Endothelial cell of umbilical vein (primary cell): Measurements from ENCODE around the gene HSPA6. TPM values are rescaled to one million over a fixed set of nuclear protein-coding genes. Genes with fewer than 3 reads are reported as not detected.
"Not testable (repeated sequence)": the region's sequence is repeated elsewhere in the genome, so short reads cannot be mapped to it uniquely, and the experiment has no call there.

Experiments used
- BruUV-seq: library from RNA; stranded (reverse); fragments of 400-500 nt; replicated peaks from 2 replicates; lab custom pipeline; 2021; lab: Mats Ljungman, UMichigan
- CTCF ChIA-PET: fragments of 300-600, 350-600 bp; sonication (Branson Sonifier 250); formaldehyde crosslinking; loops from one replicate; lab custom pipeline; 2021; ENCODE audit warnings: antibody characterized with exemption, inconsistent platforms; lab: Charles Lee
- POLR2A ChIA-PET: fragments of 300-600, 350-600 bp; sonication (Branson Sonifier 250); formaldehyde crosslinking; loops from one replicate; lab custom pipeline; 2021; ENCODE audit warnings: antibody characterized with exemption, inconsistent platforms; lab: Charles Lee
- DNase-seq: peaks from one replicate; pipeline ENCODE4 v3.0.0-alpha.2; 2011; ENCODE audit warnings: low read depth, low spot score
- FAIRE-seq: peaks from 2 replicates; lab custom pipeline; 2011; peaks lifted over from hg19 to GRCh38; lab: Jason Lieb, UNC
- H2AFZ ChIP-seq: 2 replicates; pipeline ENCODE4 v1.6.0; 2012; ENCODE audit warnings: low read depth, low read length, control low read depth, inconsistent platforms
- H3K27ac ChIP-seq: 2 replicates; pipeline ENCODE4 v1.5.1; 2011; ENCODE audit warnings: low read depth, mild to moderate bottlenecking, control low read depth, low read length, moderate library complexity; ENCODE audit not compliant: insufficient read depth
- H3K27me3 ChIP-seq, 2 experiments: 2 replicates each; pipeline versions ENCODE4 v1.6.0 to v1.6.1; 2011; ENCODE audit warnings: low read length in 2 of 2, mixed read lengths in 1 of 2; ENCODE audit not compliant: control insufficient read depth in 2 of 2, insufficient read depth in 2 of 2
- H3K36me3 ChIP-seq, 2 experiments: 2 replicates in 1 of 2; 3 replicates in 1 of 2; pipeline ENCODE4 v1.5.1; 2011; ENCODE audit warnings: low read length in 2 of 2, mild to moderate bottlenecking in 1 of 2, moderate library complexity in 1 of 2; ENCODE audit not compliant: control insufficient read depth in 2 of 2, insufficient read depth in 2 of 2; ENCODE audit errors: extremely low read depth in 1 of 2
- H3K4me1 ChIP-seq: 3 replicates; pipeline ENCODE4 v1.5.1; 2011; ENCODE audit warnings: mild to moderate bottlenecking, low read length; ENCODE audit not compliant: control insufficient read depth, insufficient read depth; ENCODE audit errors: extremely low read depth
- H3K4me2 ChIP-seq: 2 replicates; pipeline ENCODE4 v1.6.1; 2011; ENCODE audit warnings: low read length, control low read depth, mixed read lengths; ENCODE audit not compliant: insufficient read depth
- H3K4me3 ChIP-seq, 3 experiments: fragments of 200-600 bp in 1 of 3; sonication (generic), shearing (Covaris generic) in 1 of 3; replicated peaks in 1 of 3; 2 replicates each; pipeline ENCODE4 v1.5.1; 2011 to 2016; ENCODE audit warnings: control low read depth in 3 of 3, low read length in 3 of 3, mild to moderate bottlenecking in 2 of 3, inconsistent platforms in 1 of 3, low read depth in 1 of 3, moderate library complexity in 1 of 3; ENCODE audit not compliant: insufficient read depth in 1 of 3
- H3K79me2 ChIP-seq: 2 replicates; pipeline ENCODE4 v1.6.0; 2012; ENCODE audit warnings: low read length, inconsistent platforms; ENCODE audit not compliant: control insufficient read depth, insufficient read depth
- H3K9ac ChIP-seq: replicated peaks from 2 replicates; pipeline ENCODE3; 2011; ENCODE audit warnings: low read length, control low read depth; ENCODE audit not compliant: insufficient read depth; ENCODE audit errors: extremely low read depth
- H3K9me1 ChIP-seq: replicated peaks from 3 replicates; pipeline ENCODE4 v1.6.0; 2011; ENCODE audit warnings: mild to moderate bottlenecking, low read length; ENCODE audit not compliant: control insufficient read depth, insufficient read depth; ENCODE audit errors: extremely low read depth
- H3K9me3 ChIP-seq: replicated peaks from 2 replicates; pipeline ENCODE4 v1.5.1; 2012; ENCODE audit warnings: low read length, inconsistent platforms; ENCODE audit not compliant: control insufficient read depth, insufficient read depth
- H4K20me1 ChIP-seq: replicated peaks from 2 replicates; pipeline ENCODE3; 2011; ENCODE audit warnings: mild to moderate bottlenecking, low read length; ENCODE audit not compliant: control insufficient read depth, insufficient read depth; ENCODE audit errors: extremely low read depth
- CTCF ChIP-seq, 2 donors: IDR thresholded peaks; 1 replicate in 1 of 2; 2 replicates in 1 of 2; pipeline ENCODE4 v1.5.1; 2011; ENCODE audit warnings: low read length in 2 of 2, mild to moderate bottlenecking in 2 of 2, moderate library complexity in 2 of 2, control low read depth in 1 of 2, inconsistent platforms in 1 of 2, low read depth in 1 of 2; ENCODE audit not compliant: insufficient read depth in 1 of 2; ENCODE audit errors: extremely low read depth in 1 of 2
- FOS ChIP-seq: IDR thresholded peaks from 2 replicates; pipeline ENCODE4 v1.6.1; 2011; ENCODE audit warnings: mild to moderate bottlenecking, low read length, moderate library complexity, borderline replicate concordance; ENCODE audit not compliant: insufficient read depth
- GATA2 ChIP-seq: IDR thresholded peaks from 2 replicates; pipeline ENCODE4 v1.7.0; 2011; ENCODE audit warnings: low read depth, mild to moderate bottlenecking, moderate library complexity, mixed read lengths, low read length; ENCODE audit not compliant: insufficient read length, insufficient read depth
- JUN ChIP-seq: IDR thresholded peaks from 2 replicates; pipeline ENCODE4 v1.6.1; 2011; ENCODE audit warnings: borderline replicate concordance, low read depth; ENCODE audit not compliant: insufficient read length, insufficient read depth
- MAX ChIP-seq: IDR thresholded peaks from 2 replicates; pipeline ENCODE4 v1.6.1; 2011; ENCODE audit not compliant: insufficient read depth, insufficient read length
- MYC ChIP-seq: IDR thresholded peaks from one replicate; pipeline ENCODE4 v1.6.1; 2011; ENCODE audit warnings: mild to moderate bottlenecking, low read depth, low read length
- POLR2A ChIP-seq: IDR thresholded peaks from 2 replicates; pipeline ENCODE4 v1.6.1; 2012; ENCODE audit warnings: low read depth, mild to moderate bottlenecking, control low read depth, low read length
- POLR2AphosphoS5 ChIP-seq: IDR thresholded peaks from 2 replicates; pipeline ENCODE4 v1.6.1; 2012; ENCODE audit warnings: low read depth, mild to moderate bottlenecking, control low read depth, low read length, moderate library complexity; ENCODE audit not compliant: insufficient read depth
- dilution Hi-C: fragments of 300-500 bp; cut with MboI; formaldehyde crosslinking; loops from one replicate; pipeline ENCODE4 v1.15.0; 2019; ENCODE audit warnings: low sequenced_read_pairs; ENCODE audit not compliant: extremely low pct_ligation_motif_present
- intact Hi-C: fragments of 100-400 bp; cut with micrococcal nuclease; formaldehyde crosslinking; loops from one replicate; pipeline ENCODE4 v1.10.0; 2022
- polyA plus RNA-seq, 4 experiments: library from polyadenylated mRNA; depleted of rRNA in 3 of 4; stranded (reverse) in 3 of 4; unstranded in 1 of 4; fragments of >200 nt; gene quantifications; 2 replicates each; pipeline versions ENCODE4 v1.2.1 to v1.2.3, GENCODE V29; 2011 to 2012; ENCODE audit warnings: missing spikeins in 1 of 4
- total RNA-seq: library from RNA; stranded (reverse); gene quantifications from 2 replicates; pipeline ENCODE4 v1.2.3, GENCODE V29; 2021

HSPA6 gene
- total and polyA plus RNA-seq, 2 donors (not counting 3 experiments of a cell fraction or from before 2014, with no cell fraction given): 0.10 to 0.13 TPM

- Histone ChIP-seq H3K4me3 (no peak within 1 kb of the TSS), H2AFZ (no peak within 1 kb of the TSS), H3K9me3 (no peaks in the 10 kb centered on the region), H3K4me2 (no peak within 1 kb of the TSS), H3K9me1 (no peaks in the 10 kb centered on the region), H4K20me1 (no peaks in the 10 kb centered on the region), H3K9ac (no peak within 1 kb of the TSS), H3K27me3 (peaks cover 0 to 4% of the 10 kb centered on the region in 2 experiments), H3K27ac (no peak within 1 kb of the TSS), H3K79me2 (no peaks in the 10 kb centered on the region), H3K36me3 (no peaks in the 10 kb centered on the region), H3K4me1 (no peaks in the 10 kb centered on the region)
- intact Hi-C loops (no loop called here), dilution Hi-C loops (no loop called here)
- POLR2A ChIA-PET: no interaction called here
- no TSS peak for BruUV-seq
- DNase-seq: no peak
- TF ChIP-seq POLR2AphosphoS5: no peak
- TF ChIP-seq FOS: no peak
- no peak for TF ChIP-seq MAX
- no peak for TF ChIP-seq GATA2
- no peak for TF ChIP-seq MYC
- no peak for TF ChIP-seq JUN
- TF ChIP-seq CTCF (IDR thresholded peaks at IDR 0.05; ENCODE audit: extremely low read depth in 1 of 2, insufficient read depth in 1 of 2, low read depth in 1 of 2, low read length in 2 of 2): no peak
- no peak for TF ChIP-seq POLR2A
- CTCF ChIA-PET: no interaction called here
- FAIRE-seq: no peak
Observed at GRCh38 chr1:161549652-161550051, 25.3 kb downstream of the HSPA6 start, which contains the start of gene FCGR3A. Gene FCGR3A (minus strand): TSS chr1:161549818. CDS start chr1:161549736, 82 bp downstream.

- DNase-seq, dilution Hi-C loops, H3K9me3 ChIP-seq, H2AFZ ChIP-seq, H4K20me1 ChIP-seq, BruUV-seq, H3K9ac ChIP-seq, H3K36me3 ChIP-seq, H3K4me3 ChIP-seq, H3K27me3 ChIP-seq, CTCF ChIA-PET, H3K9me1 ChIP-seq, H3K79me2 ChIP-seq, intact Hi-C loops, FAIRE-seq, H3K4me1 ChIP-seq, POLR2A ChIA-PET, H3K4me2 ChIP-seq, H3K27ac ChIP-seq: not testable (repeated sequence)
Observed at GRCh38 chr1:161550942-161551341, 26.6 kb downstream of the HSPA6 start.

GRCh38 chr1:161553631-161554030 lies 29.3 kb downstream of the HSPA6 start:
- H4K20me1 ChIP-seq, H3K4me2 ChIP-seq, H3K9me3 ChIP-seq, DNase-seq, H3K9me1 ChIP-seq, H3K9ac ChIP-seq, H2AFZ ChIP-seq, H3K27ac ChIP-seq, H3K4me1 ChIP-seq, H3K27me3 ChIP-seq, CTCF ChIA-PET, POLR2A ChIA-PET, H3K79me2 ChIP-seq, intact Hi-C loops, H3K36me3 ChIP-seq, BruUV-seq, dilution Hi-C loops, H3K4me3 ChIP-seq, FAIRE-seq: not testable (repeated sequence)
